Transverse colon (tissue), 4 donors: ENCODE measurements around the gene CSNK2B.

Source experiments
- CTCF ChIP-seq, 5 experiments: fragments of 200-600 bp in 3 of 5; fragments of 450-650 bp in 2 of 5; sonication (generic) in 3 of 5; IDR thresholded peaks; 1 replicate in 2 of 5; 2 replicates in 3 of 5; pipeline ENCODE4 v1.5.1; 2016 to 2017; ENCODE audit warnings: antibody characterized with exemption in 5 of 5, inconsistent platforms in 3 of 5, mild to moderate bottlenecking in 2 of 5, moderate library complexity in 1 of 5
- POLR2A ChIP-seq: fragments of 450-650 bp; IDR thresholded peaks from one replicate; pipeline ENCODE4 v1.6.1; 2016; ENCODE audit warnings: antibody characterized with exemption, mild to moderate bottlenecking, moderate library complexity
- POLR2AphosphoS5 ChIP-seq, 3 donors: sonication (generic); formaldehyde crosslinking; IDR thresholded peaks; one replicate each; pipeline ENCODE4 v1.6.1; 2016; ENCODE audit warnings: antibody characterized with exemption in 3 of 3

- no peak for TF ChIP-seq CTCF (IDR thresholded peaks at IDR 0.05)
- no peak for TF ChIP-seq POLR2A
- TF ChIP-seq POLR2AphosphoS5 (IDR thresholded peaks at IDR 0.05) = no peak
These were observed 44.8 kb downstream of the CSNK2B start for GRCh38 chr6:31710523-31711219.
